ENCODE measurements around the gene HS3ST5. TPM values are rescaled to one million over a fixed set of nuclear protein-coding genes. Genes with fewer than 3 reads are reported as not detected.

The HS3ST5 gene
- total and polyA plus RNA-seq, 2 donors (not counting 3 experiments of a cell fraction or from before 2014, with no cell fraction given) = not detected

GRCh38 chr6:114055349-114055748, 287.5 kb downstream of the HS3ST5 start:
- Histone ChIP-seq H4K20me1 (replicated peaks; ENCODE audit: control insufficient read depth, extremely low read depth, insufficient read depth, low read length) (no peaks in the 10 kb centered on the region), H3K4me3 (replicated peaks in 1 of 3; ENCODE audit: insufficient read depth in 1 of 3, low read depth in 1 of 3, low read length in 3 of 3) (no peak overlapping the region), H3K27ac (ENCODE audit: insufficient read depth, low read depth, low read length) (no peak overlapping the region), H3K4me1 (ENCODE audit: control insufficient read depth, extremely low read depth, insufficient read depth, low read length) (no peaks in the 10 kb centered on the region), H3K27me3 (ENCODE audit: control insufficient read depth in 2 of 2, insufficient read depth in 2 of 2, low read length in 2 of 2) (no peaks in the 10 kb centered on the region), H3K36me3 (ENCODE audit: control insufficient read depth in 2 of 2, extremely low read depth in 1 of 2, insufficient read depth in 2 of 2, low read length in 2 of 2) (no peaks in the 10 kb centered on the region), H2AFZ (ENCODE audit: low read depth, low read length) (no peak overlapping the region), H3K9me1 (replicated peaks; ENCODE audit: control insufficient read depth, extremely low read depth, insufficient read depth, low read length) (no peaks in the 10 kb centered on the region), H3K9ac (replicated peaks; ENCODE audit: extremely low read depth, insufficient read depth, low read length) (no peak overlapping the region), H3K4me2 (ENCODE audit: insufficient read depth, low read length) (no peak overlapping the region), H3K9me3 (replicated peaks; ENCODE audit: control insufficient read depth, insufficient read depth, low read length) (no peaks in the 10 kb centered on the region), H3K79me2 (ENCODE audit: control insufficient read depth, insufficient read depth, low read length) (no peaks in the 10 kb centered on the region)
- dilution Hi-C loops (cut with MboI; ENCODE audit: extremely low pct_ligation_motif_present, low sequenced_read_pairs) = no loop called here
- TF ChIP-seq GATA2 (IDR thresholded peaks at IDR 0.05; ENCODE audit: insufficient read depth, insufficient read length, low read depth, low read length) (no peak), FOS (IDR thresholded peaks at IDR 0.05; ENCODE audit: borderline replicate concordance, insufficient read depth, low read length) (no peak), CTCF (IDR thresholded peaks at IDR 0.05; ENCODE audit: extremely low read depth in 1 of 2, insufficient read depth in 1 of 2, low read depth in 1 of 2, low read length in 2 of 2) (no peak), MYC (IDR thresholded peaks at IDR 0.05; ENCODE audit: low read depth, low read length) (no peak), JUN (IDR thresholded peaks at IDR 0.05; ENCODE audit: borderline replicate concordance, insufficient read depth, insufficient read length, low read depth) (no peak), POLR2A (IDR thresholded peaks at IDR 0.05; ENCODE audit: low read depth, low read length) (no peak), MAX (IDR thresholded peaks at IDR 0.05; ENCODE audit: insufficient read depth, insufficient read length) (no peak), EZH2 (IDR thresholded peaks at IDR 0.05; ENCODE audit: borderline replicate concordance, low read depth, low read length, severe bottlenecking) (no peak), POLR2AphosphoS5 (IDR thresholded peaks at IDR 0.05; ENCODE audit: insufficient read depth, low read depth, low read length) (no peak)
- DNase-seq (ENCODE audit: low read depth, low spot score) (no peak), FAIRE-seq (no peak)
- intact Hi-C loops (cut with micrococcal nuclease) = no loop called here
- ChIA-PET CTCF (interaction anchor here (1.4 to 1.8 kb wide), 3 partner anchors 10 to 61 kb away, joined by 3 to 4 read pairs (median 4); no protein-coding TSS in a partner anchor), POLR2A (no interaction called here)
- no TSS peak for BruUV-seq (replicated peaks)
